HuH-7.5 (cell line): ENCODE data around the gene ANO10.
A peak's percentile ranks its signal among the peaks of the same experiment; 100 is the strongest.
"Not testable (repeated sequence)": the region's sequence is repeated elsewhere in the genome, so short reads cannot be mapped to it uniquely, and the experiment has no call there.

Experiments
- DNase-seq: peaks from one replicate; pipeline ENCODE4 v3.0.0; 2011; ENCODE audit warnings: low spot score

The ANO10 gene

DNA sequence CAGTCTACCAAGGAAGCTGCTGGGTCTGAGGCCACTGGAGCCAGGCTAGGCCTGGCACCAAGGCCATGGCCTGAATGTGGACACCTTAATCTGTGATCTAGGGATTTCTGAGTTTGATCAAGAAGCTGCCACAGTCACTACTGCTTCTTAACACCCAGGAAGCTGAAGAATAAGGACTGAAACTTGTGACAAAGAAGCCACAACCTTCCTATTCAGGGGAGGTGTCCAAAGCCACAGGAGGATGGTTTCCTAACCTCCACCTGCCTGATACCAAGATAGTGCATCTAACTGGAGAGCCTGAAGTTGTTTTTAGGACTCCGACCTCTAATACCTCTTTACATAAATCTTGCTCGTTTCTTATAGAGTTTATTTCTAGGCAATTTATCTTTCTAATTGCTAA, 5.5 kb upstream of the ANO10 start:
- DNase-seq, result no peak

DNA sequence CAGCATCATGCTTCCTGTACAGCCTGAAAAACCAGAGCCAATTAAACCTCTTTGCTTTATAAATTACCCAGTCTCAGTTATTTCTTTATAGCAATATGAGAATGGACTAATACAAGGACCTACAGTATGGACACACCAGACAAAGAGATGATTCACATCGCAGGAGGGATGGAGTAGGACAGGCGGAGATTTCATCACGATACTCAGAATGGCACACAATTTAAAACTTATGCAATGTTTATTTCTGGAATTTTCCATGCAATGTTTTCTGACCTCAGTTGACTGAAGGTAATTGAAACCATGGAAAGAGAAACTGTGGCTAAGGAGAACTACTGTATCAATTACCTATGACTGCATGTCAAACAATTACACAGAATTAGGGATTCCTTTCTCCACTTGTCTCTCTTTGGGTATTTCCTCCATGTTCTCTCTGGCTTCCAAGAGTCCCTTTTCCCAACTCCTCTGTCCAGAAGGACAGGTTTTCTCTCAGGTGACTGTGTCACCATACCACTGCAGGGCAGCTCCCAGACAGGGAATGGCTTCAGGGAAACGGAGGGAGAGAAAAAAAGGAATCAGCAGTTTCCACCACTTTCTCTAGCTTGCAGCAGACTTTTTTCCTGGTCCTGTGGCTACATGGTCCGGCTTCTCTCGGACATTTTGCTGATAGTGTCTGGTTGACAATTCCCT, 3.0 kb upstream of the ANO10 start:
- DNase-seq, result no peak

DNA sequence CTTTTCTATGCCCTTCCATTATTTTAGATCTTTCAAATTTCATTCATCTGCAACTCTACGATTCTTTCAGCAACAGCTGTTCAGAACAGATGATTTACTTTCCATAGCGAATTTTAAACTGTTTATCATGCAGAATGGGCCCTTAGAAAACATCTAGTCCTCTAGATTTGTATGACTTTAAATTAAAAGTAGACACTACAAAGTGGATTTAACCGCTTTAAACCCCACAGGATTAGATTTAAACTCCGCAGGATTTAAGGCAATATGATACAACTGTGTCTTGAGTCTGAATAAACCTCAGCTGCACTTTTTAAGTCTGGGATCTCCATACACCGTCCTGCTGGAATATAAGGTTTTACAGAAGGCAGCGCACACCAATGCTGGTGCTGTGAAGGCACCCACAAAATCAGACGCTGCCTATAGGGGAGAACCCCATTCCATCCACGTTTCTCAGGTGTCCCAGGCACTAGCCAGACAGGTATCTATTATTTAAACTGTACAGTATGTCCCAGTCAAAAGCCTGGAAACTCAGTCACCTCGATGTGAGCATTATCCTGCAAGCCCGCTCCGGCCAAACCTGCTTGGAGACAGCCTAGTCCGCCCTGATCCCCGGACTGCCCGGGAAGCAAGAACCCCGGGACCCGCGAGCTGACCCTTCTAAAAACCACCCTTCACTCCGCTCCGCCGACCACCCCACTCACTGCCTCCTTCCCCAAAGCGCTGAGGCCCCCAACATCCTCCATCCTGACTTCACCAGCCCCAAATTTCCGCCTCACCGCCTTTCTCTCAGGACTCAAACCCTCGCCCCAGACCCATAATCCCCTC, 768 bp downstream of the ANO10 start:
- DNase-seq, result peak; percentile 16

DNA sequence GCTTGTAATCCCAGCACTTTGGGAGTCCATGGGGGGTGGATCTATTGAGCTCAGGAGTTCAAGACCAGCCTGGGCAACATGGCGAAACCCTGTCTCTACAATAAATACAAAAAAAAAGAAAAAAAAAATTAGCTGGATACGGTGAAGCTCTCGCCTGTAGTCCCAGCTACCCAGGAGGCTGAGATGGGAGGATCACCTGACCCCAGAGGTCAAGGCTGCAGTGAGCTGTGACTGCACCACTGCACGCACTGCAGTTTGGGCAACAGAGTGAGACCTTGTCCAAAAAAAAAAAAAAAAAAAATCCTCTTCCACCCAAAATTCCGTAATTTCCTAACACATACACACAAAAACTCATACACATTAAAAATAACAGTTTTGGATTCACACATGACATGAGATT, 2.2 kb downstream of the ANO10 start:
- no peak for DNase-seq

DNA sequence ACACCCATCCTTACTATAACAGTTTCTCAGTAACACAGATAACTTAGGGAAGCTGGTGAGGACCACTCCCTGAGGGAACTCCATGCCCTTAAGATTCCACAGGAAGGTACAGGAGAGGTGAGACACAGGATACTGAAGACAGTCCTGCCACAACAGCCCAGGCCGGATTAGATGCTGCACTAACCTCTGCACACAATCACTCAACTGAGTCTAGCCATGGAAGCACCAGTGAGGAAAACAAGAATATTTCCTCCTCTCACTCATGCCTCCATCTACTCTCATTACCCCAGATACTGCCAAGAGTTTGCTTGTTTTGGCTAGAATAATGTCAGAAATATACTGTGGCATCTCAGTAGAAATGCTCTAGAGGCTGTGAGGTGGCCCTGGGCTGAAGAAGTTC, 3.7 kb downstream of the ANO10 start:
- DNase-seq, result no peak

DNA sequence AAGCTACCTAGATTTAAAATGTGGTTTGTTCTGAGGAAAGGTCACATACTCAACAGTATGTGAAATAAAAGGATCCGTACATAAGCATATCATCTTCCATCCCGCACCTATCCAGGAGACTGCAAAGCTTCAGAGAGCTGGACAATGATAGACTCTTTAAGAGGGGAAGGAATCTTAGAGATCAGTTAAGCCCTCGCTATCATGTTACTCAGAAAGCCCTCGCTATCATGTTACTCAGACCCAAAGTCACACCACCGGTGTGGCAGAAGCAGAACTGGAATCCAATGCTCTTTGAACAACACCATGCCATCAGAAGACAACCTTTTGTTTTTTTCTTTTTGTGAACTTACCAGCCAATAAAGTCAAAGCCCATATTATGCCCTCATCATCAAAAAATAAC, 5.8 kb downstream of the ANO10 start:
- DNase-seq, result no peak

DNA sequence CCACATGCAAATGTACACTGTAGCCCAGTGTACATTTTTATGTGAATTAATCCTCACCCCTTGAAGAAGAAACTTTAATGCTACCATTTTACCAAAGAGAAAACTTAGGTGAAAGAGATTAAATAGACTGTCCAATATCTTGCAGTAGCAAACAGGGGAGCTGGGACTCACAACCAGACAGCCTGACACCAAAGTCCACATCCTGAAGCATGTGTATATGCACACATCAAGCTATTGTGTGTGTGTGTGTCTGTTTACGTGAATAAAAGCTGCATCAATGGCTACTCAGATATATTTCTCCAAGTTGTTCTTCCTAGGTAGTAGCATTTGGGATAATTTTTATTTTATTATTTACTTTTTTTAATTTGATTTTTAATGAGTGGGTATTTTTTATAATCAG, 6.7 kb downstream of the ANO10 start:
- no peak for DNase-seq

DNA sequence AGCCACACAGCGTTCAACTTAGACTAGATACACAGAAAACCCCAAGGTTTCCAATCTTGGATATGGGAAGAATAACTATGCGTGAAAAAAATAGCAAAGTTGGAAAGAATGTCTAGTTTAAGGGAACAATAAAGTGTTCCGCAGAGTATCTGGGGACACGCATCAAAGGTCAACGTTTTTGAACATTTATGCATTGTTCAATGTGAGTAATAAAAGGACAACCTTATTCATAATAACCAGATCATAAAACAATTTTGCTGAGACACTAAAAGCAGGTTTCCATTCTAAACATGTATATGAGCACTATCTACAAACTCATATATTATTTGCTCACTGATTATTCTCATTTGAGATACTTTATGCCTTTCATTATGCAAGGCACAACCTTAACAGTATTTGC, 7.8 kb downstream of the ANO10 start:
- no peak for DNase-seq

DNA sequence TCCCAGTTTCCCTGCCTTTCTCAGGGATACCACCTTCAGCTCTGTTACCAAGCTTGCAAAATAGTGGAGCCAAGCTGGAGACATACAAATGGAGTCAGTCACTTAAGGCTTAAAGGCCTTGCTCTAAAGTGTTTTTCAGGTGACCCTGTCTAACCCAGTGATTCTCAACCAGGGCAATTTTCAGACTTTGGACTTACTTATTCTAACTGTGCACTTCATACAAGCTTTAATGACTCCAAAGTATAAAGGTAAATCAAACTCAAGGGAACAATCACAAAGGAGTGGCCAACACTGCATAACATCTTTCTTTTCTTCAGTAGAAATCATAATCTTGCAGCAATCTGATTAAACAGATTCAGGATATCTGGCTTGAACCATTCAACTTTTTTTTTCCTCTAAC, 9.4 kb downstream of the ANO10 start:
- no peak for DNase-seq

DNA sequence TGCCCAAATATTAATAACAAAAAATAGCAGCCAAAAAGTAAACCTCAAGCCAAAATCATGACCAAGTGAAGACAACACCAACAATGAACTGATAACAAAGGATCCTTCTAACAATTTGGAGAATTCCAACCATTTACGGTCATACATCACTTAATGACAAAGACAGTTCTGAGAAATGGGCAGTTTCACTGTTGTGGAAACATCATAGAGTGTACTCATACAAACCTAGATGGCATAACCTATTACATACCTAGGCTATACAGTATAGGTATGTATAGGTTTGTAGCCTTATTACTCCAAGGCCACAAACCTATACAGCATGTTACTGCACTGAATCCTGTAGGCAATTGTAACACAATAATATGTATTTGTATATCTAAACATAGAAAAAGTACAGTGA, 12.4 kb downstream of the ANO10 start:
- DNase-seq, result no peak

DNA sequence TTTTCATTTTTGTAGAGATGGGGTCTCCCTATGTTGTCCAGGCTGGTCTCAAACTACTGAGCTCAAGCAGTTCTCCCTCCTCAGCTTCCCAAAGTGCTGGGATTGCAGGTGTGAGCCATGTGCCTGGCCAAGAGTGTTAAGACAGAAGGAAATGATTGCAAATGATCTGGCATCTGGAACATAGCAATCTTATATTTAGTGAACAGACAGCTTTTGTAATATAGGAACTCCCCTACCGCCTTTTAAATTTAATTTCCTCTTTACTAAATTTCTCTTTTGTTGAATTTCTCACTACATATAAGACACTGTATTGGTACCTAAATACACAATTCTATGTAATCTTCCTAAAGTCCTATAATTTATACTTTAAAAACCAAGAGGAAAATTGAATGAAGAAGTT, 13.1 kb downstream of the ANO10 start:
- no peak for DNase-seq

DNA sequence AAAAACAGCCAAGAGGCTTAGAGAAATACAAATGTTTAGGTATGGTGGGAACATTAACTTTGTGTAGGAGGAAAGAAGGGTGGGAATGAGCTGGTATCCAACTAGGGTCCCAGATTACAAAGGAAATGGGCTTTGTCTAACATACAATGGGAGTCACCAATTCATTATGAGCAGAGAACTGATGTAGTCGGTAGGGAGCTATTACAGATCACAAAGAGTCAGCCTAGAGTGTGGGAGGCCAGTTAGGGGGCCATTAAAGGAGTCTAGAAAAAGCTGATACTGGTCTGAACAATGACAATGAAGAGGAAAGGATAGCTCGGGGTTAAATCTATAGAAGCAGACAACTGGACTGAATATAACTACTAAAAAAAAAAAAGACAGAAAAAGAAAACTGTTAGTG, 15.5 kb downstream of the ANO10 start:
- no peak for DNase-seq

DNA sequence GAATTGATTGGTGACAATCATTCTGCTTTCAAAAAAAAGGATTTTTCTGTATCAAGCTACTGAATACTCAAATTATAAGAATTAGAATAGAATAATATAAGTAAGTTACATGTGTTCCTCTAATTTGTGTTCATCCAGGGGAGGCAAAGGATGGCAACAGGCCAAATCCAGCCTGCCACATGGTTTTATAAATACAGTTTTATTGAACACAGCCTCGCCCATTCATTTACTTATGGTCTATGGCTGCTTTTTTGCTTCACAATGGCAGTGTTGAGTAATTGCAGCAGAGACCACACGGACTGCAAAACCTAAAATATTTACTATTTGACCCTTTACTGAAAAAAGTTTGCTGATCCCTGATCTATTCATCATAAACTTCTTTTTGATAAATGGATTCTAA, 21.9 kb downstream of the ANO10 start:
- DNase-seq, result not testable (repeated sequence)

DNA sequence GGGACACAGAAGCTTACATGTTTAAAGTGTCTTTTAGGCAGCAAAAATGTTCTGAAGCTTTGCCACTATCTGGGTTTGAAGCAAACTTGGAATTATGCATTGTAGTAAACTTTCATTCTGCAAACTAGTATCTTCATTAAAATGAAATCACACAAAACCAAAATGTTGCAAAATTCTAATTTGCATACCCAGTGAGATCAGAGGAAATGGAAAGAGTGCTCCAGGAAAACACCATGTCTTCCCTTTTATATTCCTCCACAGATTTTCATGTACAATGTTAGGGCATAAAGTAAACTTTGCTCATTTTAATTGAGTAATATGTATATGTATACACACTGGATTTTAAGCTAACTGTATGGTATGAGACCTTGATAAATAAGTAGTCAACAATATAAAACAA, 23.9 kb downstream of the ANO10 start:
- no peak for DNase-seq

DNA sequence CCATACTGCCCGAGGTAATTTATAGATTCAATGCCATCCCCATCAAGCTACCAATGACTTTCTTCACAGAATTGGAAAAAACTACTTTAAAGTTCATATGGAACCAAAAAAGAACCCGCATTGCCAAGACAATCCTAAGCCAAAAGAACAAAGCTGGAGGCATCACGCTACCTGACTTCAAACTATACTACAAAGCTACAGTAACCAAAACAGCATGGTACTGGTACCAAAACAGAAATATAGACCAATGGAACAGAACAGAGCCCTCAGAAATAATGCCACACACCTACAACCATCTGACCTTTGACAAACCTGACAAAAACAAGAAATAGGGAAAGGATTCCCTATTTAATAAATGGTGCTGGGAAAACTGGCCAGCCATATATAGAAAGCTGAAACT, 25.6 kb downstream of the ANO10 start:
- DNase-seq, result not testable (repeated sequence)

DNA sequence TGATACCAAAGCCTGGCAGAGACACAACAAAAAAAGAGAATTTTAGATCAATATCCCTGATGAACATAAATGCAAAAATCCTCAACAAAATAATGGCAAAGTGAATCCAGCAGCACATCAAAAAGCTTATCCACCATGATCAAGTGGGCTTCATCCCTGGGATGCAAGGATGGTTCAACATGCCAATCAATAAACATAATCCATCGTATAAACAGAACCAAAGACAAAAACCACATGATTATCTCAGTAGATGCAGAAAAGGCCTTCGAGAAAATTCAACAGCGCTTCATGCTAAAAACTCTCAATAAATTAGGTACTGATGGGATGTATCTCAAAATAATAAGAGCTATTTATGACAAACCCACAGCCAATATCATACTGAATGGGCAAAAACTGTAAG, 26.5 kb downstream of the ANO10 start:
- DNase-seq, result not testable (repeated sequence)

DNA sequence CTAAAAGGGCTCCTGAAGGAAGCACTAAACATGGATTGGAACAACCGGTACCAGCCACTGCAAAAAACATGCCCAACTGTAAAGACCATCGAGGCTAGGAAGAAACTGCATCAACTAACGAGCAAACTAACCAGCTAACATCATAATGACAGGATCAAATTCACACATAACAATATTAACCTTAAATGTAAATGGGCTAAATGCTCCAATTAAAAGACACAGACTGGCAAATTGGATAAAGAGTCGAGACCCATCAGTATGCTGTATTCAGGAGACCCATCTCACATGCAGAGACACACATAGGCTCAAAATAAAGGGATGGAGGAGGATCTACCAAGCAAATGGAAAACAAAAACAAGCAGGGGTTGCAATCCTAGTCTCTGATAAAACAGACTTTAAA, 28.2 kb downstream of the ANO10 start:
- not testable (repeated sequence) for DNase-seq

DNA sequence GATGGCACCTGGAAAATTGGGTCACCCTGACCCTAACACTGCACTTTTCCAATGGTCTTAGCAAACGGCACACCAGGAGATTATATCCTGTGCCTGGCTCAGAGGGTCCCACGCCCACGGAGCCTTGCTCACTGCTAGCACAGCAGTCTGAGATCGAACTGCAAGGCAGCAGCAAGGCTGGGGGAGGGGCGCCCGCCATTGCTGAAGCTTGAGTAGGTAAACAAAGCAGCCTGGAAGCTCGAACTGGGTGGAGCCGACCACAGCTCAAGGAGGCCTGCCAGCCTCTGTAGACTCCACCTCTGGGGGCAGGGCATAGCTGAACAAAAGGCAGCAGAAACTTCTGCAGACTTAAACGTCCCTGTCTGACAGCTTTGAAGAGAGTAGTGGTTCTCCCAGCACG, 29.9 kb downstream of the ANO10 start:
- DNase-seq, result not testable (repeated sequence)

DNA sequence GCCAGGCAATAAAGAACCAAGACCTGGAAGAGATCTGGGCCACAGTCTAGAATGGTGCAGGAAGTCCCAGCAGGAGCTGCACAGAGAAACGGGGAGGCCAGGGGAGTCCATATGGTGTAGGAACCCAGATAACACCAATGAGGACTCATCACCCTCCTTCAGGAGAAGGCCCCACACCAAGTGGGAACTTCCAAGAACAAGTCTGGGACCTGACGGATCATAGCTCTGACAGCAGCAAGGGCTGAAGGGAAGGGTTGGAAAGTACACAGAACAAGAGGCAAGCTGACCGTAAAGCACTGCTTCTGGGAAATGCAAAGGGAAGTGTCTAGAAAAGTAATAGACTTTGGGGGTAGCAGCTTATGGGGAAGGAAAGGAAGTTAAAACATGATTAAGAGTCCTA, 34.5 kb downstream of the ANO10 start:
- no peak for DNase-seq

DNA sequence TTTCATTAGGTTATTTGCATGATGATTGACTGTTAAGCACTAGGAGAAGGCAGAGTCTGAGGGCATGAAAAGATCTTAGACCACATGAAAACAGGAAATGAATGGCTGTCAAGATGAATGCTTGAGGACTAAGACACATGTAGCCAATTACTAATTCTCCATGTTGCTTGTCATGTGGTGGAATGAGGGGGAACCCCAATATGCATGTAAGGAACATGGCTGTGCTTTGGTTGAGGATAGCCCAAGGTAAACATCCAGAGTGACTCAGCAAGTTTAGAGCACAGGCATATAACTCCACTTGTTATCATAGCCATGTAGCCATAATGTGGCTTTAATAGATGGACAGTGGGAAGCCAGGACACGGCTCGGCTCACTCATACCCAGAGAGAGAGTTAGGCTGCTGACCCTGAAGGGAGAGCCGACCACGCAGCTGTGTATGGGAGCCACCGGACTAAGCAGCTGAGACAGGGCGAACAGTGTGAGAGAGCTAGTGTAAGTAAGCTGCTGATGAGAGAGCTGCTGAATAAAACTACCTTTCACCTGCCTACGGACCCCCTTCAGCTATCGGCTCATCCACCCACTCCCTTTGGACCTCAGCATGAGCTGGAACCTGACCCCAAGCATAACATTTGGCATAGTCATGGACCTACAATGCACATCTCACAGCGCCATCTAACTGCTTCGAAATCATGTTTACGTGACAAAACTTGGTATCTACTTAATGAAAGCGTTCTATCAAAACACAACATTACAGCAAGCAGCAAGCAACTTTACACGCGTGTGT, 37.6 kb downstream of the ANO10 start:
- DNase-seq, result no peak

DNA sequence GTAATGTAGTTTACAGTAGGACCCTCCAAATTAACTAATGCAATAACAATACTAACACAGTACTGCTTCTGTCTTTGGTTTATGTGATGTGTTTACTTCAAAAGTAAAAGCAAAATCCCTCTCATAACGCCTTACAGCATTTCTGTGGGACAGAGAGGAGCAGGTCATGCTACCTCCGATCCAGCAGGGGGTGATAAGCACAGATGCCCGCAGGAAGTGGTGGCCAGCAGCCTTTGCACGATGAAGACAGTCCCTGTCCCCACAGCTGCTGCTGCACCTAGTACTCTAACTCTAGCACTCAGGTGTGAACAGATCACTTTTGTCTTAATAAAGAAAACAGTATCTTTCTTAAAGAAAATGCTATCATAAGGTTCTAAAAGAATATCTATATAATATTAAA, 38.3 kb downstream of the ANO10 start:
- DNase-seq, result no peak

DNA sequence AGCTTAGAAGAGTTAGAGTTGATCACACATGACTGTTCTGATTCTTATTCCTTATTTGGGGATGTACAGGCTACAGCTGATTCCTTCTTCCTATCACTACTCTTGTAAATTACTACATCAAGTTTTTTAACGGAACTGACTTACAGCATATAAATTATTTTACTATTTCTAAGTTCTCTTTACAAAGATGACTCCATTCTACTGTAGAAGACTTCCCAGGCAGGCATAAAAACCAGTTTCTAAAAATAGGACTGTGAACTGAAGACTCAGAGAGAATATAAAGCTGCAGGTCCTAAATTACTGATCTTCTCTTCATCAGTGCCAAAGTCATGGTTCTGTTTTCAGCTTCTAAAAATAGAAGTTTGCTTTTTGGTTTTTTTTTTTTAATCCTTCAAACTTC, 38.9 kb downstream of the ANO10 start:
- no peak for DNase-seq

DNA sequence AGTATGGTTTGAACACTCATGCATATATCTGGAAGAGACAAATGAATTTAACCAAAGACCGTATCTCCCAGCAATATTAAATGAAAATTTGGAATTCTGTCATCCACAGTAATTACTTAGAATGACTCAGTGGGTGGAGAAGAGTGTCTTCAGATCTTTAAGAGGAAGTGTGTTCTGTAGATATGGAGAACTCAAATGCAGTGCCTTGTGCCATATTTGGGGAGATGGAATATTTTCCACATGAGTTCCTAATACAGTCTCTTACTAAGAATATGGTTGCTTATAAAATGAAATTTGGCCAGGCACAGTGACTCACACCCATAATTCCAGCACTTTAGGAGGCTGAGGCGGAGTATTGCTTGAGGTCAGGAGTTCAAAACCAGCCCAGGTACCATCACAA, 40.5 kb downstream of the ANO10 start:
- no peak for DNase-seq
